ENCODE data around the gene FAM98A.

Gene FAM98A

GRCh38 chr2:33636001-33636400 is 36.9 kb upstream of the FAM98A start:
- DNase-seq (ENCODE audit: low read depth in 1 of 2, low spot score in 1 of 2): no peak
- H3K27ac ChIP-seq (replicated peaks): no peak overlapping the region
- no peak overlapping the region for H3K4me3 ChIP-seq (replicated peaks; ENCODE audit: insufficient read depth, low read length)
- no peaks in the 10 kb centered on the region for H3K27me3 ChIP-seq (ENCODE audit: insufficient read depth, poor library complexity, severe bottlenecking)
- TF ChIP-seq GABPA (IDR thresholded peaks at IDR 0.05; ENCODE audit: low read depth): no peak
- TF ChIP-seq, protein P1, sequence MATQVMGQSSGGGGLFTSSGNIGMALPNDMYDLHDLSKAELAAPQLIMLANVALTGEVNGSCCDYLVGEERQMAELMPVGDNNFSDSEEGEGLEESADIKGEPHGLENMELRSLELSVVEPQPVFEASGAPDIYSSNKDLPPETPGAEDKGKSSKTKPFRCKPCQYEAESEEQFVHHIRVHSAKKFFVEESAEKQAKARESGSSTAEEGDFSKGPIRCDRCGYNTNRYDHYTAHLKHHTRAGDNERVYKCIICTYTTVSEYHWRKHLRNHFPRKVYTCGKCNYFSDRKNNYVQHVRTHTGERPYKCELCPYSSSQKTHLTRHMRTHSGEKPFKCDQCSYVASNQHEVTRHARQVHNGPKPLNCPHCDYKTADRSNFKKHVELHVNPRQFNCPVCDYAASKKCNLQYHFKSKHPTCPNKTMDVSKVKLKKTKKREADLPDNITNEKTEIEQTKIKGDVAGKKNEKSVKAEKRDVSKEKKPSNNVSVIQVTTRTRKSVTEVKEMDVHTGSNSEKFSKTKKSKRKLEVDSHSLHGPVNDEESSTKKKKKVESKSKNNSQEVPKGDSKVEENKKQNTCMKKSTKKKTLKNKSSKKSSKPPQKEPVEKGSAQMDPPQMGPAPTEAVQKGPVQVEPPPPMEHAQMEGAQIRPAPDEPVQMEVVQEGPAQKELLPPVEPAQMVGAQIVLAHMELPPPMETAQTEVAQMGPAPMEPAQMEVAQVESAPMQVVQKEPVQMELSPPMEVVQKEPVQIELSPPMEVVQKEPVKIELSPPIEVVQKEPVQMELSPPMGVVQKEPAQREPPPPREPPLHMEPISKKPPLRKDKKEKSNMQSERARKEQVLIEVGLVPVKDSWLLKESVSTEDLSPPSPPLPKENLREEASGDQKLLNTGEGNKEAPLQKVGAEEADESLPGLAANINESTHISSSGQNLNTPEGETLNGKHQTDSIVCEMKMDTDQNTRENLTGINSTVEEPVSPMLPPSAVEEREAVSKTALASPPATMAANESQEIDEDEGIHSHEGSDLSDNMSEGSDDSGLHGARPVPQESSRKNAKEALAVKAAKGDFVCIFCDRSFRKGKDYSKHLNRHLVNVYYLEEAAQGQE (IDR thresholded peaks at IDR 0.05; ENCODE audit: insufficient replicate concordance, low read depth): no peak

DNA sequence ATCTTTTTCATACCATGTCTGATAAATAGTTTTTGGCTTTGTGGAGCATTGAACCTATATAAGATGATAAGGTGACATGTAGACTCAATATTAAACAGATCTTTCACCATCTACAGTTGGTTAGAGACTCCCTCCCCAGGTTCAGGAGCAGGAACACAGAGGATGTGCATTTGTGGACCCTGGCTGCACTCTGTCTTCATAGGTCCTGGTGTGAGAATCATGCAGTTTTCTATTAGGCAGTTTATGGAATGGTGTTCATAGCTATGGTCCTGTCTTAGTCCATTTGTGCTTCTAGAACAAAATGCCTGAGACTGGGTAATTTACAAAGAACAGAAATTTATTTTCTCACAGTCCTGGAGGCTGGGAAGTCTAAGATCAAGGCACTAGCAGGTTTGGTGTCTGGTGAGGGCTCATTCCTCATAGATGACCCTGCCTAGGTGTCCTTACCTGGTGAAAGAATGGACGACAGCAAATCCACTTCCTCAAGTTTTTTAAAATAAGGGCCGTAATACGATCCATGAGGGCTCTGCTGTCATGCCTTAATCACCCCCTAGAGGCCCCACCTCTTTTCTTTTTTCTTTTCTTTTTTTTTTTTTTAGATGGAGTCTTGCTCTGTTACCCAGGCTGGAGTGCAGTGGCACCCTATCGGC is 35.3 kb upstream of the FAM98A start:
- DNase-seq (ENCODE audit: low read depth in 1 of 2, low spot score in 1 of 2): no peak
- H3K27ac ChIP-seq (replicated peaks): no peak overlapping the region
- H3K27me3 ChIP-seq (ENCODE audit: insufficient read depth, poor library complexity, severe bottlenecking): no peaks in the 10 kb centered on the region
- no peak overlapping the region for H3K4me3 ChIP-seq (replicated peaks; ENCODE audit: insufficient read depth, low read length)
- no peak for TF ChIP-seq POLR2AphosphoS5 (IDR thresholded peaks at IDR 0.05; ENCODE audit: low read depth)
- TF ChIP-seq, protein P1 (IDR thresholded peaks at IDR 0.05; ENCODE audit: insufficient replicate concordance, low read depth): no peak
- TF ChIP-seq, protein P2, sequence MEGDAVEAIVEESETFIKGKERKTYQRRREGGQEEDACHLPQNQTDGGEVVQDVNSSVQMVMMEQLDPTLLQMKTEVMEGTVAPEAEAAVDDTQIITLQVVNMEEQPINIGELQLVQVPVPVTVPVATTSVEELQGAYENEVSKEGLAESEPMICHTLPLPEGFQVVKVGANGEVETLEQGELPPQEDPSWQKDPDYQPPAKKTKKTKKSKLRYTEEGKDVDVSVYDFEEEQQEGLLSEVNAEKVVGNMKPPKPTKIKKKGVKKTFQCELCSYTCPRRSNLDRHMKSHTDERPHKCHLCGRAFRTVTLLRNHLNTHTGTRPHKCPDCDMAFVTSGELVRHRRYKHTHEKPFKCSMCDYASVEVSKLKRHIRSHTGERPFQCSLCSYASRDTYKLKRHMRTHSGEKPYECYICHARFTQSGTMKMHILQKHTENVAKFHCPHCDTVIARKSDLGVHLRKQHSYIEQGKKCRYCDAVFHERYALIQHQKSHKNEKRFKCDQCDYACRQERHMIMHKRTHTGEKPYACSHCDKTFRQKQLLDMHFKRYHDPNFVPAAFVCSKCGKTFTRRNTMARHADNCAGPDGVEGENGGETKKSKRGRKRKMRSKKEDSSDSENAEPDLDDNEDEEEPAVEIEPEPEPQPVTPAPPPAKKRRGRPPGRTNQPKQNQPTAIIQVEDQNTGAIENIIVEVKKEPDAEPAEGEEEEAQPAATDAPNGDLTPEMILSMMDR (IDR thresholded peaks at IDR 0.05; ENCODE audit: insufficient read depth, low read length): no peak
- no peak for TF ChIP-seq GABPA (IDR thresholded peaks at IDR 0.05; ENCODE audit: low read depth)
- no peak for TF ChIP-seq SPI1 (IDR thresholded peaks at IDR 0.05; ENCODE audit: borderline replicate concordance, low read depth)

DNA sequence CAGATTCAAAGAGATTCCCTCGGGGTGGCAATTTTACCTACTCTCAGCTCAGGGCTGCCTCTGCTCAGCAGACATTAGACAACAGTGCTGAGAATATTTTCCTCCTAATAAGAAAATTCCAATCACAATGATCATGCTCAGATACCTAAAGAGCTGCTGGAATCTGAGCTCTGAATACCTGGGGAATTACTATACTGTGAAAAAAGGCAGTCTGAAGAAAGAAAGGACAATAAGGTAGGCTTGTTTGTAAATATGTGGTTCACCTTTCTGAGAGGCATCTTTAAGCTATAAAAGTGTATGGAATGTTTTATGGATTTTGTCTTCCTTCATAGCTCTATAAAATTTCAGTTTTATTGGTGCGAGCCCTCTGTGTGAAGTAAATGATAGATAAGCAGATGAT is 34.2 kb upstream of the FAM98A start:
- no peak overlapping the region for H3K4me3 ChIP-seq (replicated peaks; ENCODE audit: insufficient read depth, low read length)
- TF ChIP-seq, protein P2 (IDR thresholded peaks at IDR 0.05; ENCODE audit: insufficient read depth, low read length): no peak
- no peak for TF ChIP-seq SPI1 (IDR thresholded peaks at IDR 0.05; ENCODE audit: borderline replicate concordance, low read depth)
- no peak for TF ChIP-seq POLR2AphosphoS5 (IDR thresholded peaks at IDR 0.05; ENCODE audit: low read depth)
- no peak for DNase-seq (ENCODE audit: low read depth in 1 of 2, low spot score in 1 of 2)
- H3K27ac ChIP-seq (replicated peaks): no peak overlapping the region
- no peaks in the 10 kb centered on the region for H3K27me3 ChIP-seq (ENCODE audit: insufficient read depth, poor library complexity, severe bottlenecking)

DNA sequence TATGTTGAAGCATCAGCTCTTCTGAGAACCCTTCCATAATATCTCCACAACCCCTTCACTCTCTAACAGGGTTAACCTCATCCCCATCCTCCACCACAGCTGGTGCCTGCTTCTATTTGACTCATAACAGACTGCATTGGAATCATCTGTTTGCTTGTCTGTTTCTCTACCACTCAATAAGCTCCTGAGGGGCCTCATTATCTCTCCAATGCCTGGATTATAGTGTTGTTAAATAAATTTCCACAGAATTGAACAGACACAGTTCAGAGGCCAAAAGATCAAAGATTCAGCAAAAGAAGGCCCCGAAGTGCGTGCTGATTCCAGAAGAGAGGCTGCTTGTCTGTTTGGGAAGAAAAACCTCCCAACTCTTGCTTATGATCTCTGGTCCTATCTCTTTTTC is 33.7 kb upstream of the FAM98A start:
- no peaks in the 10 kb centered on the region for H3K27me3 ChIP-seq (ENCODE audit: insufficient read depth, poor library complexity, severe bottlenecking)
- TF ChIP-seq, protein P1 (IDR thresholded peaks at IDR 0.05; ENCODE audit: insufficient replicate concordance, low read depth): no peak
- TF ChIP-seq SPI1 (IDR thresholded peaks at IDR 0.05; ENCODE audit: borderline replicate concordance, low read depth) (no peak), POLR2AphosphoS5 (IDR thresholded peaks at IDR 0.05; ENCODE audit: low read depth) (no peak), GABPA (IDR thresholded peaks at IDR 0.05; ENCODE audit: low read depth) (no peak)
- TF ChIP-seq, protein P2 (IDR thresholded peaks at IDR 0.05; ENCODE audit: insufficient read depth, low read length): no peak
- H3K4me3 ChIP-seq (replicated peaks; ENCODE audit: insufficient read depth, low read length): no peak overlapping the region
- no peak overlapping the region for H3K27ac ChIP-seq (replicated peaks)
- DNase-seq (ENCODE audit: low read depth in 1 of 2, low spot score in 1 of 2): no peak

Data from HL-60 (cell line).